ENCODE results near the gene KIZ. TPM values are rescaled to one million over a fixed set of nuclear protein-coding genes. Genes with fewer than 3 reads are reported as not detected.

KIZ gene
- total and polyA plus RNA-seq, 2 of the 4 experiments (the other 2 are of a cell fraction) = 9.9 to 14.0 TPM

DNA sequence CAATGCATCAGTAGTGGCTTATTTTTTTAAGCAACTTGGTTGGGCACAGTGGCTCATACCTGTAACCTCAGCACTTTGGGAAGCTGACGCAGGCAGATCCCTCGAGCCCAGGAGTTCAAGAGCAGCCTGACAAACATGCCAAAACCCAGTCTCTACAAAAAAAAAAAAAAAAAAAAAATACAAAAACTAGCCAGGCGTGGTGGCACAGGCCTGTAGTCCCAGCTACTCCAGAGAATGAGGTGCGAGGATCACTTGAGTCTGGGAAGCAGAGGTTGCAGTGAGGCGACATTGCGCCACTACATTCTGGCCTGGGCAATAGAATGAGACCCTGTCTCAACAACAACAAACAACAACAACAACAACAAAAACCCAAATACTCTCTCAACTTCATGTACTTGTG lies 132.5 kb downstream of the KIZ start:
- intact Hi-C loops (cut with micrococcal nuclease) = no loop called here
- dilution Hi-C loops (cut with HindIII; ENCODE audit: low sequenced_read_pairs, unreplicated experiment) = no loop called here
- no TSS peak for BruUV-seq (replicated peaks)

More for the DNA sequence above, 132.5 kb downstream of the KIZ start:
- no CpG with 5 or more reads among the region's 6 CpGs for WGBS, 2 experiments (ENCODE audit: extremely low coverage in 2 of 2, insufficient read length in 1 of 2)
- Histone ChIP-seq H2AK9ac (replicated peaks; ENCODE audit: low read depth, low read length, poor library complexity) (no peak overlapping the region), H3K27ac (ENCODE audit: insufficient read depth, low read length) (no peak overlapping the region), H2BK15ac (ENCODE audit: low read depth, low read length) (no peak overlapping the region), H2AK5ac (ENCODE audit: low read depth, low read length) (no peak overlapping the region), H2BK5ac (ENCODE audit: low read depth, low read length, poor library complexity, severe bottlenecking) (no peak overlapping the region), H3K4me2 (ENCODE audit: low read depth, low read length) (no peak overlapping the region), H3K27me3 (ENCODE audit: control insufficient read depth, insufficient read depth, low read length) (peaks cover 2% of the 10 kb centered on the region; the same call in 1 of the 2 replicates), H3K23ac (ENCODE audit: low read depth, low read length) (no peak overlapping the region), H3K4me3 (ENCODE audit: insufficient read depth, low read depth, low read length) (no peak overlapping the region), H3K4ac (ENCODE audit: low read depth, low read length) (no peak overlapping the region), H3K4me1 (ENCODE audit: control insufficient read depth, insufficient read depth, low read length) (no peaks in the 10 kb centered on the region), H3K36me3 (ENCODE audit: control insufficient read depth, insufficient read depth, low read length) (no peaks in the 10 kb centered on the region), H3K14ac (replicated peaks; ENCODE audit: low read depth, low read length) (no peak overlapping the region), H2BK120ac (ENCODE audit: low read depth, low read length) (no peak overlapping the region), H3K9me1 (ENCODE audit: insufficient read depth, low read length) (no peaks in the 10 kb centered on the region), H3K9ac (ENCODE audit: low read depth, low read length) (no peak overlapping the region), H3K18ac (ENCODE audit: low read depth, low read length) (no peak overlapping the region), H4K91ac (ENCODE audit: insufficient read depth, low read depth, low read length) (no peak overlapping the region), H3K9me3 (ENCODE audit: control insufficient read depth, insufficient read depth, low read length) (no peaks in the 10 kb centered on the region), H3K56ac (ENCODE audit: extremely low read depth, insufficient read depth, low read length) (no peak overlapping the region), H4K20me1 (ENCODE audit: insufficient read depth, low read length) (no peaks in the 10 kb centered on the region), H2BK20ac (ENCODE audit: low read depth, low read length) (no peak overlapping the region), H2AFZ (replicated peaks; ENCODE audit: low read length, poor library complexity) (no peak overlapping the region), H4K5ac (ENCODE audit: low read depth, low read length) (no peak overlapping the region), H4K8ac (ENCODE audit: low read depth in 2 of 2, low read length in 2 of 2) (no peak overlapping the region), H3K79me1 (ENCODE audit: low read depth in 1 of 2, low read length in 2 of 2) (no peaks in the 10 kb centered on the region)
- no peak for DNase-seq
- no peak for ATAC-seq (ENCODE audit: low read depth)
- ChIA-PET POLR2A (ENCODE audit: unreplicated experiment) (no interaction called here), CTCF (no interaction called here)
- TF ChIP-seq RFX5 (IDR thresholded peaks at IDR 0.05; ENCODE audit: low read depth, low read length) (no peak), NFE2L2 (IDR thresholded peaks at IDR 0.05; ENCODE audit: low read depth, low read length) (no peak), RAD21 (IDR thresholded peaks at IDR 0.05; ENCODE audit: low read length) (no peak), MAZ (IDR thresholded peaks at IDR 0.05; ENCODE audit: borderline replicate concordance, low read depth, low read length) (no peak), SMC3 (IDR thresholded peaks at IDR 0.05; ENCODE audit: low read depth, low read length) (no peak), CHD1 (IDR thresholded peaks at IDR 0.05; ENCODE audit: low read depth, low read length) (no peak), MXI1 (IDR thresholded peaks at IDR 0.05; ENCODE audit: borderline replicate concordance, low read depth, low read length) (no peak)
- TF ChIP-seq, protein P1, sequence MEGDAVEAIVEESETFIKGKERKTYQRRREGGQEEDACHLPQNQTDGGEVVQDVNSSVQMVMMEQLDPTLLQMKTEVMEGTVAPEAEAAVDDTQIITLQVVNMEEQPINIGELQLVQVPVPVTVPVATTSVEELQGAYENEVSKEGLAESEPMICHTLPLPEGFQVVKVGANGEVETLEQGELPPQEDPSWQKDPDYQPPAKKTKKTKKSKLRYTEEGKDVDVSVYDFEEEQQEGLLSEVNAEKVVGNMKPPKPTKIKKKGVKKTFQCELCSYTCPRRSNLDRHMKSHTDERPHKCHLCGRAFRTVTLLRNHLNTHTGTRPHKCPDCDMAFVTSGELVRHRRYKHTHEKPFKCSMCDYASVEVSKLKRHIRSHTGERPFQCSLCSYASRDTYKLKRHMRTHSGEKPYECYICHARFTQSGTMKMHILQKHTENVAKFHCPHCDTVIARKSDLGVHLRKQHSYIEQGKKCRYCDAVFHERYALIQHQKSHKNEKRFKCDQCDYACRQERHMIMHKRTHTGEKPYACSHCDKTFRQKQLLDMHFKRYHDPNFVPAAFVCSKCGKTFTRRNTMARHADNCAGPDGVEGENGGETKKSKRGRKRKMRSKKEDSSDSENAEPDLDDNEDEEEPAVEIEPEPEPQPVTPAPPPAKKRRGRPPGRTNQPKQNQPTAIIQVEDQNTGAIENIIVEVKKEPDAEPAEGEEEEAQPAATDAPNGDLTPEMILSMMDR (conservative IDR thresholded peaks at IDR 0.05; ENCODE audit: low read depth, low read length) = no peak
- in situ Hi-C loops (cut with MboI; ENCODE audit: low sequenced_read_pairs) = no loop called here

All from IMR-90 (cell line).